ENCODE results near the gene IBTK. TPM values are rescaled to one million over a fixed set of nuclear protein-coding genes. Genes with fewer than 3 reads are reported as not detected.
"Not testable (repeated sequence)": the region's sequence is repeated elsewhere in the genome, so short reads cannot be mapped to it uniquely, and the experiment has no call there.

IBTK gene
- polyA plus RNA-seq, 6 donors from 2014 or later = 16.1 to 23.9 (median 19.6) TPM

GRCh38 chr6:82182756-82183155 lies 64.8 kb downstream of the IBTK start:
- peaks cover 14 to 30% of the 10 kb centered on the region in 2 donors for H3K36me3 Mint-ChIP-seq
- H3K9me3 Mint-ChIP-seq = no peaks in the 10 kb centered on the region
- no peak overlapping the region for H3K4me3 Mint-ChIP-seq
- ATAC-seq (ENCODE audit: low read depth in 2 of 2) (no peak), DNase-seq (no peak)
- peaks cover 0 to 3% (median 0%) of the 10 kb centered on the region in 3 donors for H3K4me1 Mint-ChIP-seq
- H3K27ac Mint-ChIP-seq = peak overlapping the region in 2 of 6 donors; percentile 12 to 31
- no peaks in the 10 kb centered on the region for H3K27me3 Mint-ChIP-seq

- no peak for ATAC-seq (ENCODE audit: low read depth in 2 of 2)
- H3K4me1 Mint-ChIP-seq = peaks cover 0 to 3% (median 0%) of the 10 kb centered on the region in 3 donors
- H3K9me3 Mint-ChIP-seq = no peaks in the 10 kb centered on the region
- H3K27ac Mint-ChIP-seq = peak overlapping the region in 3 of 6 donors; percentile 0 to 22 (median 7)
- H3K4me3 Mint-ChIP-seq = no peak overlapping the region
- DNase-seq = no peak
- no peaks in the 10 kb centered on the region for H3K27me3 Mint-ChIP-seq
- peaks cover 8 to 24% of the 10 kb centered on the region in 2 donors for H3K36me3 Mint-ChIP-seq
These were observed 68.1 kb downstream of the IBTK start for GRCh38 chr6:82179415-82179814.

DNA sequence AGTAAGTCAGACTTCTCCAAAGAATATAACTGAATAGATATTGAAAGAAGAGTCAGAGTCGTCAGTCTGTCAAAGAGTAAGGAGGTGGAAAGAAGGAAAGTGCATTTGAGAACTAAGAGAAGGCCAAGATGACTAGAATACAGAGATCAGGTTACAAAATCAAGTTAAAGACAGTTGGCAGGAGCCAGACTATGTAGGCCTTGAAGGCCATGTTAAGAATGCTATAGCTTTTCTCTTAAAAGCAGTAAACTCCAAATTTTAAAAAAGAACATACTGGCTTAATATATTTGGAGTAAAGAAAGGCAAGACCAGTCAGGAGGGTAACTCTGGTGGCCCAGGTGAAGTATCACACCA lies 68.8 kb downstream of the IBTK start:
- H3K27ac Mint-ChIP-seq = peak overlapping the region in 3 of 6 donors; percentile 0 to 40 (median 9)
- no peak overlapping the region for H3K4me3 Mint-ChIP-seq
- H3K4me1 Mint-ChIP-seq = peaks cover 0 to 3% (median 0%) of the 10 kb centered on the region in 3 donors
- ATAC-seq (ENCODE audit: low read depth in 2 of 2) (no peak), DNase-seq (no peak)
- no peaks in the 10 kb centered on the region for H3K27me3 Mint-ChIP-seq
- no peaks in the 10 kb centered on the region for H3K9me3 Mint-ChIP-seq
- H3K36me3 Mint-ChIP-seq = peaks cover 8 to 24% of the 10 kb centered on the region in 2 donors

DNA sequence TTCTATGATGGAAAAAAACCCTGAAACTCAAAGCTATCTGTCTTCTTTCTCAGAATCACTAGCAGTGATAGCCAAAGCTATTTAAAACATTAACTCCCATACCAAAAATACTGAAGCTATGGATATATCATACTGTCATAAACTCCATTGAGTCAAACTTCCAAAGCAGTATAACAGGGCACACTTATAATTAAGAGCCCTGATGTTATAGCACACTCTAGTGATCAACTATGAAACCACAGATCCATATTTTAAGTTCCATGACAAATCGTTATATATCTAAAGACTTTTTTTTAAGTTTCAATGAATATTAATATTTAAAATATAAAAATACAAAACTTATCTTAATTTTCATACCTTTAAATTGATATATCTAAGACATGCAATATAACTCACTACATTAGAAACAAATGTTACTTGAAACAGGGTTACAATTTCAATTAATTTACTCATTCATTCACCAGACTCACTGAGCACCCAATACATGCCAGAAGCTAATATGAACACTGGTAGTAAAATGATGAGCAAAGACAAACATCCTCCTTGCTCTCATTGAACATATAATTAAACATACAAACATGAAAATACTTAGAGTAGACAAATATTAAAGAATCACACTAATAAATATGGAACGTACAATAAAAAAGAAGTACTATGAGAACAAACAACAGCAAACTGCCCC lies 69.3 kb downstream of the IBTK start:
- Mint-ChIP-seq H3K9me3 (no peaks in the 10 kb centered on the region), H3K27ac (peak overlapping the region in 3 of 6 donors; percentile 0 to 40 (median 9)), H3K4me3 (no peak overlapping the region), H3K4me1 (peaks cover 0 to 3% (median 0%) of the 10 kb centered on the region in 3 donors), H3K36me3 (peaks cover 8 to 24% of the 10 kb centered on the region in 2 donors), H3K27me3 (no peaks in the 10 kb centered on the region)
- no peak for DNase-seq
- ATAC-seq (ENCODE audit: low read depth in 2 of 2) = no peak

- ATAC-seq (ENCODE audit: low read depth in 2 of 2) (no peak), DNase-seq (no peak)
- Mint-ChIP-seq H3K4me3 (no peak overlapping the region), H3K4me1 (peaks cover 0 to 3% (median 0%) of the 10 kb centered on the region in 3 donors), H3K9me3 (no peaks in the 10 kb centered on the region), H3K36me3 (peaks cover 17 to 30% of the 10 kb centered on the region in 2 donors), H3K27ac (peak overlapping the region in 1 of 6 donors; percentile 4), H3K27me3 (no peaks in the 10 kb centered on the region)
These were observed 70.9 kb downstream of the IBTK start for GRCh38 chr6:82176616-82177015.

DNA sequence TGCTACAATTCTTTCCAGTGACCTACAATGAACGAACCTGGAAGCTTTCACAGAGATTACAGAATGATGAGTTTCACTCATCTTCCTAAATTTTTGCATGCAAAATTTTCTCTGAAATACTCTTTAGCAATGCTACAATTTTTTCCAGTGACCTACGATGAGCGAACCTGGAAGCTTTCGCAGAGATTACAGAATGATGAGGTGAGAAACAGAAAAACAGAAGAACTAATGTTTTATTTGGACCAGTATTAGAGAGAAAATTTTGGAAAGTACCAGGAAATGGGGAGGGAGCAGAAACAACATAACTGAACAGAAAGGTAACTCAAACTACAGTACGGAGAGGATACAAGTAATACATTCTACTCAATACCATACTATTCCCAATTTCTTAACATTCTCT lies 75.0 kb downstream of the IBTK start:
- no peak for DNase-seq
- ATAC-seq (ENCODE audit: low read depth in 2 of 2) = no peak
- Mint-ChIP-seq H3K27me3 (no peaks in the 10 kb centered on the region), H3K4me1 (peaks cover 0 to 4% (median 0%) of the 10 kb centered on the region in 3 donors), H3K4me3 (no peak overlapping the region), H3K27ac (peak overlapping the region in 1 of 6 donors; percentile 37), H3K9me3 (no peaks in the 10 kb centered on the region), H3K36me3 (peaks cover 25% of the 10 kb centered on the region in 2 donors)

- Mint-ChIP-seq H3K27ac (peak overlapping the region in 2 of 6 donors; percentile 22 to 63), H3K36me3 (peaks cover 25 to 41% of the 10 kb centered on the region in 2 donors)
These were observed 78.2 kb downstream of the IBTK start for GRCh38 chr6:82169138-82169876.

DNA sequence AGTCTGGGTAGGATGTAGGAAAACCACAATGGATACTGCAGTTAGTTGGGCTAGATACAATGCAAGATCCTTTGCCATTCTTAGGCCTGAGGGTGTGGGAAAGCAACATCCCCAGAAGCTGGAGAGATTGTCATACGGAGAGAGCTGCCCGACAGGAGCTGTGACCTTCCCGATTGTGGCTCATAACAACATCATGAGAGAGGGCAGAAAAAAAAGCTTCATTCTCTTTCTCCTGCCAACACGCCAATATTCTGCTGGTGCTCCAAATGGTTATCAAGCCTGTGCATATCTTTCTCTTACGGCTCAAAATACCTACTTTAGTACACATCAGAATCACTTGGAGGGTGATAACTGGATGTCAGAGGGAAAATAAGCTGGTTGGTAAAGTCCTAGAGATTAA lies 81.1 kb downstream of the IBTK start:
- Mint-ChIP-seq H3K27me3 (no peaks in the 10 kb centered on the region), H3K36me3 (peaks cover 10 to 27% of the 10 kb centered on the region in 2 donors), H3K4me3 (no peak overlapping the region), H3K9me3 (no peaks in the 10 kb centered on the region), H3K4me1 (peaks cover 0 to 4% (median 0%) of the 10 kb centered on the region in 3 donors), H3K27ac (no peak overlapping the region)
- no peak for DNase-seq
- no peak for ATAC-seq (ENCODE audit: low read depth in 2 of 2)

More at GRCh38 chr6:82169138-82169876, 78.2 kb downstream of the IBTK start:
- Mint-ChIP-seq H3K4me1 (peaks cover 0 to 4% (median 0%) of the 10 kb centered on the region in 3 donors), H3K4me3 (no peak overlapping the region), H3K27me3 (no peaks in the 10 kb centered on the region), H3K9me3 (no peaks in the 10 kb centered on the region)
- DNase-seq (no peak), ATAC-seq (ENCODE audit: low read depth in 2 of 2) (no peak)

- Mint-ChIP-seq H3K9me3 (peaks cover 0 to 7% (median 3%) of the 10 kb centered on the region in 7 donors), H3K4me3 (no peak overlapping the region), H3K36me3 (peaks cover 0 to under 1% of the 10 kb centered on the region in 2 donors), H3K4me1 (no peaks in the 10 kb centered on the region), H3K27me3 (no peaks in the 10 kb centered on the region), H3K27ac (peak overlapping the region in 1 of 6 donors; percentile 24)
- no peak for DNase-seq
- no peak for ATAC-seq (ENCODE audit: low read depth in 2 of 2)
These were observed 87.1 kb downstream of the IBTK start for GRCh38 chr6:82160255-82160990.

DNA sequence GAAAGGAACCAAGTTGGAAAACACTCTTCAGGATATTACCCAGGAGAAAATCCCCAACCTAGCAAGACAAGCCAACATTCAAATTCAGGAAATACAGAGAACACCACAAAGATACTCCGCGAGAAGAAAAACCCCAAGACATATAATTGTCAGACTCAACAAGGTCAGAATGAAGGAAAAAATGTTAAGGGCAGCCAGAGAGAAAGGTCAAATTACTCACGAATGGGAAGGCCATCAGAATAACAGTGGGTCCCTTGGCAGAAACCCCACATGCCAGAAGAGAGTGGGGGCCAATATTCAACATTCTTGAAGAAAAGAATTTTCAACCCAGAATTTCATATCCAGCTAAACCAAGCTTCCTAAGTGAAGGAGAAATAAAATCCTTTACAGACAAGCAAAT lies 94.8 kb downstream of the IBTK start:
- Mint-ChIP-seq H3K27ac (peak overlapping the region in 1 of 6 donors; percentile 74), H3K9me3 (peaks cover 0 to 32% (median 13%) of the 10 kb centered on the region in 7 donors)
- not testable (repeated sequence) for DNase-seq; H3K27me3 Mint-ChIP-seq; H3K36me3 Mint-ChIP-seq; ATAC-seq (ENCODE audit: low read depth in 2 of 2); H3K4me3 Mint-ChIP-seq; H3K4me1 Mint-ChIP-seq

DNA sequence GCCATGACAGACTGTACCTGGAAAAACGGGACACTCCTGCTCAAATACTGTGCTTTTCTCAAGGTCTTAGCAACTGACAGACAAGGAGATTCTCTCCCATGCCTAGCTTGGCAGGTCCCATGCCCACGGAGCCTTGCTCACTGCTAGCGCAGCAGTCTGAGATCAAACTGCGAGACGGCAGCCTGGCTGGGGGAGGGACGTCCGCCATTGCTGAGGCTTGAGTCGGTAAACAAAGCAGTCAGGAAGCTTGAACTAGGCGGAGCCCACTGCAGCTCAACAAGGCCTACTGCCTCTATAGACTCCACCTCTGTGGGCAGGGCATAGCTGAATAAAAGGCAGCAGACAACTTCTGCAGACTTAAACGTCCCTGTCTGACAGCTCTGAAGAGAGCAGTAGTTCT lies 96.4 kb downstream of the IBTK start:
- not testable (repeated sequence) for H3K4me3 Mint-ChIP-seq; ATAC-seq (ENCODE audit: low read depth in 2 of 2); H3K4me1 Mint-ChIP-seq; H3K36me3 Mint-ChIP-seq; DNase-seq; H3K27me3 Mint-ChIP-seq; H3K27ac Mint-ChIP-seq
- H3K9me3 Mint-ChIP-seq = peaks cover 0 to 27% (median 7%) of the 10 kb centered on the region in 7 donors

DNA sequence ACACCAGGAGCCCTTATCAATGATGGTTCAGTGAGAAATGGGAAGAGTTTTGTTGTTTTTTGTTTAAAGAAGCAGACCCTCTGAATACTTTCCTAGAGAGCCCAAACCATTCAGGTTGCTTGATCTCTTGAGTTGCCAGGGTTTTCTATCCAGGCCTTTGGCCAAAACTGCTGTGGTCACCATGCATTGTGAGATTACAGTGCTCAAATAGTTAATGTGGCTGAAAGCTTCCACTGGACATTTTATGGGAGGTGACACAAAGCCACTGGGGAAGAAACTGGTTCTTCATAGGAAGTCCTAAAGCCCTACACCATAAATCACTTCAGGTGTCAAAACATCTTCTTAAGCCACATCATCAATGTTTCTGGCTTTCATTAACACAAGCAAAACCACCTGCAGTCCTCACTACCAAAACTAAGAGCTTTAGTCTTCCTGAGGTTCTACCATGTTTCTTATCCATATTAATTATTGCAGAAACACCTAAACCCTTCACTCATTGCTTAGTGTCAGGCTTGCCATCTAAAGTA lies 101.6 kb downstream of the IBTK start:
- Mint-ChIP-seq H3K27me3 (peaks cover 0 to 4% (median 0%) of the 10 kb centered on the region in 3 donors), H3K9me3 (peaks cover 0 to 4% (median 0%) of the 10 kb centered on the region in 7 donors)

GRCh38 chr6:82144852-82145340 lies 102.6 kb downstream of the IBTK start:
- Mint-ChIP-seq H3K4me1 (no peaks in the 10 kb centered on the region), H3K4me3 (no peak overlapping the region), H3K27me3 (peaks cover 0 to 4% (median 0%) of the 10 kb centered on the region in 3 donors), H3K27ac (no peak overlapping the region), H3K36me3 (no peaks in the 10 kb centered on the region), H3K9me3 (no peaks in the 10 kb centered on the region)
- ATAC-seq (ENCODE audit: low read depth in 2 of 2) (no peak), DNase-seq (no peak)

More for the DNA sequence above, 101.6 kb downstream of the IBTK start:
- Mint-ChIP-seq H3K27ac (no peak overlapping the region), H3K4me1 (no peaks in the 10 kb centered on the region), H3K36me3 (no peaks in the 10 kb centered on the region), H3K4me3 (no peak overlapping the region)
- DNase-seq (no peak), ATAC-seq (ENCODE audit: low read depth in 2 of 2) (no peak)

Data from naive B cell (primary cell).